CD14-positive monocyte (primary cell): ENCODE results near the gene KCNE4. TPM values are rescaled to one million over a fixed set of nuclear protein-coding genes. Genes with fewer than 3 reads are reported as not detected.

Source experiments
- DNase-seq, 3 donors: peaks; one replicate each; pipeline ENCODE4 v3.0.0-alpha.2; 2011 to 2022
- H2AFZ ChIP-seq: 2 replicates; pipeline ENCODE4 v1.6.0; 2012; ENCODE audit warnings: mild to moderate bottlenecking, low read depth, low read length, inconsistent platforms; ENCODE audit not compliant: insufficient read depth, poor library complexity, severe bottlenecking
- H3K27ac ChIP-seq, 2 donors: 1 replicate in 1 of 2; 2 replicates in 1 of 2; pipeline ENCODE4 v1.5.1; 2012 to 2013; ENCODE audit warnings: low read length in 2 of 2, control low read depth in 1 of 2, inconsistent platforms in 1 of 2, low read depth in 1 of 2, mild to moderate bottlenecking in 1 of 2
- H3K27me3 ChIP-seq, 2 donors: one replicate each; pipeline versions ENCODE4 v1.6.0 to v1.6.1; 2011 to 2013; ENCODE audit warnings: low read length in 2 of 2; ENCODE audit not compliant: control insufficient read depth in 2 of 2, insufficient read depth in 2 of 2
- H3K36me3 ChIP-seq, 2 donors: replicated peaks in 1 of 2; 1 replicate in 1 of 2; 2 replicates in 1 of 2; pipeline versions ENCODE4 v1.5.1 to v1.6.1; 2012 to 2013; ENCODE audit warnings: low read length in 2 of 2, control low read depth in 1 of 2, inconsistent platforms in 1 of 2, mild to moderate bottlenecking in 1 of 2; ENCODE audit not compliant: insufficient read depth in 2 of 2, control insufficient read depth in 1 of 2
- H3K4me1 ChIP-seq, 2 donors: 1 replicate in 1 of 2; 2 replicates in 1 of 2; pipeline versions ENCODE4 v1.5.1 to v1.6.1; 2012 to 2013; ENCODE audit warnings: low read length in 2 of 2, control low read depth in 1 of 2, inconsistent platforms in 1 of 2, mild to moderate bottlenecking in 1 of 2, moderate library complexity in 1 of 2; ENCODE audit not compliant: insufficient read depth in 2 of 2, control insufficient read depth in 1 of 2
- H3K4me2 ChIP-seq: replicated peaks from 2 replicates; pipeline ENCODE3; 2012; ENCODE audit warnings: low read length, moderate library complexity, mild to moderate bottlenecking; ENCODE audit not compliant: poor library complexity, severe bottlenecking; ENCODE audit errors: extremely low read depth
- H3K4me3 ChIP-seq, 3 experiments: fragments of 200-600 bp in 1 of 3; sonication (generic) in 1 of 3; replicated peaks in 1 of 3; 1 replicate in 2 of 3; 2 replicates in 1 of 3; pipeline ENCODE4 v1.5.1; 2011 to 2013; ENCODE audit warnings: low read length in 3 of 3, mild to moderate bottlenecking in 3 of 3, control low read depth in 2 of 3, low read depth in 2 of 3, inconsistent platforms in 1 of 3, moderate library complexity in 1 of 3
- H3K79me2 ChIP-seq: 2 replicates; pipeline ENCODE4 v1.6.0; 2012; ENCODE audit warnings: mild to moderate bottlenecking, control low read depth, inconsistent platforms, low read length, moderate library complexity; ENCODE audit not compliant: insufficient read depth
- H3K9ac ChIP-seq: 2 replicates; pipeline ENCODE4 v1.6.0; 2017; ENCODE audit warnings: low read length, mild to moderate bottlenecking; ENCODE audit not compliant: insufficient read depth, poor library complexity, severe bottlenecking
- H3K9me3 ChIP-seq, 2 donors: replicated peaks in 1 of 2; 1 replicate in 1 of 2; 2 replicates in 1 of 2; pipeline versions ENCODE4 v1.5.1 to v1.6.1; 2012 to 2013; ENCODE audit warnings: low read length in 2 of 2, control low read depth in 1 of 2; ENCODE audit not compliant: control insufficient read depth in 1 of 2, insufficient read depth in 1 of 2
- H4K20me1 ChIP-seq: 2 replicates; pipeline ENCODE4 v1.6.0; 2012; ENCODE audit warnings: mild to moderate bottlenecking, low read length, control low read depth, moderate library complexity; ENCODE audit not compliant: insufficient read depth
- H3K27ac Mint-ChIP-seq, 7 donors: one replicate each; pipeline ENCODE4 v1.8.0; 2020; ENCODE audit warnings: mild to moderate bottlenecking in 7 of 7, mixed read lengths in 7 of 7, moderate library complexity in 6 of 7, inconsistent platforms in 2 of 7
- H3K27me3 Mint-ChIP-seq, 3 donors: one replicate each; pipeline ENCODE4 v1.8.0; 2021 to 2022; ENCODE audit warnings: low read depth in 3 of 3, mild to moderate bottlenecking in 3 of 3, mixed read lengths in 3 of 3, moderate library complexity in 3 of 3, inconsistent platforms in 1 of 3
- H3K36me3 Mint-ChIP-seq, 2 donors: one replicate each; pipeline ENCODE4 v1.8.0; 2020; ENCODE audit warnings: mixed read lengths in 2 of 2, inconsistent platforms in 1 of 2, mild to moderate bottlenecking in 1 of 2
- H3K4me1 Mint-ChIP-seq: one replicate; pipeline ENCODE4 v1.8.0; 2020; ENCODE audit warnings: mild to moderate bottlenecking, mixed read lengths
- H3K4me3 Mint-ChIP-seq, 2 donors: one replicate each; pipeline ENCODE4 v1.8.0; 2020; ENCODE audit warnings: mild to moderate bottlenecking in 2 of 2, mixed read lengths in 2 of 2, moderate library complexity in 1 of 2
- H3K9me3 Mint-ChIP-seq, 7 donors: one replicate each; pipeline ENCODE4 v1.8.0; 2020 to 2022; ENCODE audit warnings: mixed read lengths in 7 of 7, mild to moderate bottlenecking in 6 of 7, moderate library complexity in 6 of 7, inconsistent platforms in 2 of 7
- CTCF ChIP-seq: fragments of 200-600 bp; IDR thresholded peaks from one replicate; pipeline ENCODE4 v1.8.0; 2022; ENCODE audit warnings: antibody characterized with exemption, mild to moderate bottlenecking
- WGBS: methylation state at CpG from one replicate; pipeline ENCODE4 v1.1.5; 2013; ENCODE audit warnings: missing lambda C conversion rate; ENCODE audit not compliant: insufficient coverage; 5-methylcytosine and 5-hydroxymethylcytosine counted together
- intact Hi-C, 2 donors: fragments of 100-400 bp; cut with micrococcal nuclease; formaldehyde crosslinking; loops; one replicate each; pipeline versions ENCODE4 v1.15.0 to v1.15.1; 2023
- polyA plus RNA-seq, 3 donors: library from polyadenylated mRNA; depleted of rRNA in 1 of 3; unstranded in 2 of 3; stranded (reverse) in 1 of 3; fragments of 300-500 nt in 2 of 3; fragments of >200 nt in 1 of 3; fragmentation: Illumina TruSeq in 2 of 3; gene quantifications; 1 replicate in 2 of 3; 2 replicates in 1 of 3; pipeline ENCODE4 v1.2.3, GENCODE V29; 2012 to 2021

The KCNE4 gene
- polyA plus RNA-seq, 3 donors: not detected

- H3K27me3 Mint-ChIP-seq: peaks cover 0 to 3% (median 1%) of the 10 kb centered on the region in 3 donors
- Histone ChIP-seq H2AFZ (no peak overlapping the region), H3K4me1 (peaks cover 26 to 29% of the 10 kb centered on the region in 2 donors), H3K4me2 (no peak overlapping the region), H3K79me2 (no peaks in the 10 kb centered on the region), H3K9ac (no peak overlapping the region), H3K36me3 (no peaks in the 10 kb centered on the region), H4K20me1 (no peaks in the 10 kb centered on the region), H3K9me3 (no peaks in the 10 kb centered on the region), H3K4me3 (no peak overlapping the region), H3K27ac (no peak overlapping the region), H3K27me3 (no peaks in the 10 kb centered on the region)
- no peak overlapping the region for H3K4me3 Mint-ChIP-seq
- intact Hi-C loops: no loop called here
- no peak for TF ChIP-seq CTCF
- DNase-seq: peak in 2 of 3 donors; percentile 8 to 9
- peaks cover 40% of the 10 kb centered on the region for H3K4me1 Mint-ChIP-seq
- 0% methylated on average over 2 of the region's 2 CpGs for WGBS
- H3K9me3 Mint-ChIP-seq: peaks cover 0 to 3% (median 1%) of the 10 kb centered on the region in 7 donors
- H3K27ac Mint-ChIP-seq: peak overlapping the region in 1 of 7 donors; percentile 83
- H3K36me3 Mint-ChIP-seq: no peaks in the 10 kb centered on the region
Observed at GRCh38 chr2:223046470-223047040, 5.4 kb upstream of the KCNE4 start.

GRCh38 chr2:223047260-223047761 lies 4.7 kb upstream of the KCNE4 start:
- 59% methylated on average over 4 of the region's 4 CpGs for WGBS
- Histone ChIP-seq H3K27me3 (no peaks in the 10 kb centered on the region), H3K9ac (no peak overlapping the region), H3K4me1 (peaks cover 23 to 25% of the 10 kb centered on the region in 2 donors), H3K4me2 (no peak overlapping the region), H2AFZ (no peak overlapping the region), H3K9me3 (no peaks in the 10 kb centered on the region), H3K36me3 (no peaks in the 10 kb centered on the region), H3K27ac (no peak overlapping the region), H4K20me1 (no peaks in the 10 kb centered on the region), H3K79me2 (no peaks in the 10 kb centered on the region), H3K4me3 (no peak overlapping the region)
- TF ChIP-seq CTCF: no peak
- Mint-ChIP-seq H3K4me3 (no peak overlapping the region), H3K27ac (no peak overlapping the region), H3K27me3 (peaks cover 0 to 3% (median 1%) of the 10 kb centered on the region in 3 donors), H3K36me3 (no peaks in the 10 kb centered on the region), H3K4me1 (peaks cover 39% of the 10 kb centered on the region), H3K9me3 (peaks cover 0 to 2% (median 0%) of the 10 kb centered on the region in 7 donors)
- intact Hi-C loops: no loop called here
- DNase-seq: no peak
